Erythroblast (primary cell): ENCODE data around the gene IFT57.
A peak's percentile ranks its signal among the peaks of the same experiment; 100 is the strongest.
"Not testable (repeated sequence)": the region's sequence is repeated elsewhere in the genome, so short reads cannot be mapped to it uniquely, and the experiment has no call there.

Experiments
- DNase-seq, 2 experiments: peaks; one replicate each; lab custom pipeline; 2025; lab: John Stamatoyannopoulos, UW
- GATA1 ChIP-seq: IDR thresholded peaks from 2 replicates; pipeline ENCODE4 v1.6.1; 2011; ENCODE audit warnings: low read depth, mild to moderate bottlenecking, control low read depth, low read length, moderate library complexity
- POLR2A ChIP-seq: IDR thresholded peaks from 2 replicates; pipeline ENCODE4 v1.6.1; 2011; ENCODE audit warnings: mild to moderate bottlenecking, low read length

The IFT57 gene

GRCh38 chr3:108171106-108171505 is 51.1 kb downstream of the IFT57 start:
- DNase-seq: peak; percentile 58 to 70
- TF ChIP-seq GATA1 (no peak), POLR2A (no peak)

DNA sequence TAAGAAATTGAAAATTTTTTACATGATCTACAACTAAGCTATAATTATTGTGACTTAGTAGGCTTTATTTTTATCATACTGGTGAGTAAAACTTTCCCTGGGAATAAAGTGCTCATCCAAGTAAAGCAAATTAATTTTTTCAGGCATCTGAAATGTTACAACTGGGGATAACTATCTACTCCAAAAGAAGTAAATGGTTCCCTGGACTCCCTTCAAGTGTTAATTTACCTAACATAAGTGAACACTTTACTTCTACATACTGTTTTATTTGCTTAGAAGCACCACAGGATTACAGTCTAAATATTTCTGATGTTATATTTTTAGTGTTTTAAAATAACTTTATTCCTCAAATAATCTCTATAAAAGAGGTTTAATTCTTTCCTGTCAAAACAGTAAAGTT is 57.8 kb downstream of the IFT57 start:
- DNase-seq: no peak
- TF ChIP-seq GATA1: no peak
- TF ChIP-seq POLR2A: no peak

GRCh38 chr3:108159865-108160264 is 62.4 kb downstream of the IFT57 start:
- no peak for TF ChIP-seq POLR2A
- no peak for TF ChIP-seq GATA1
- no peak for DNase-seq

GRCh38 chr3:108159105-108159504 is 63.1 kb downstream of the IFT57 start:
- no peak for DNase-seq
- TF ChIP-seq POLR2A (no peak), GATA1 (no peak)

DNA sequence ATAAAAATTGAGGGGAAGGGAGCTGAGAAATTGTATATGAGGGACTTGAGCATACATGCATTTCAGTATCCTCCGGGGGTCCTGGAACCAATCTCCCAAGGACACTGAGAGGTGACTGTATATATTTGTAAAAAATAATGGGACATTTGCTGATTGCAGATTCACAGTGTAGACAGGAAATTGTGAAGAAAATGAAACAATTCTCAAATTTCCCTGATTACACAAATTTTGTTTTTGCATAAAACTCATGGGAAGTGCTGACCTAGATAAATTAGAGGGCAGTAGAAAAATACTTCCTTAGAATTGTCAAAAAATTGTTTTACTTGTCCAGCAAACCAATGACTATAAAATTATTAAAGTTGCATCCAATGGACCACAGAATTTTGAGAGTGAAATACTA is 64.0 kb downstream of the IFT57 start:
- TF ChIP-seq GATA1 (no peak), POLR2A (no peak)
- no peak for DNase-seq

GRCh38 chr3:108157273-108157672 is 65.0 kb downstream of the IFT57 start:
- DNase-seq: no peak

DNA sequence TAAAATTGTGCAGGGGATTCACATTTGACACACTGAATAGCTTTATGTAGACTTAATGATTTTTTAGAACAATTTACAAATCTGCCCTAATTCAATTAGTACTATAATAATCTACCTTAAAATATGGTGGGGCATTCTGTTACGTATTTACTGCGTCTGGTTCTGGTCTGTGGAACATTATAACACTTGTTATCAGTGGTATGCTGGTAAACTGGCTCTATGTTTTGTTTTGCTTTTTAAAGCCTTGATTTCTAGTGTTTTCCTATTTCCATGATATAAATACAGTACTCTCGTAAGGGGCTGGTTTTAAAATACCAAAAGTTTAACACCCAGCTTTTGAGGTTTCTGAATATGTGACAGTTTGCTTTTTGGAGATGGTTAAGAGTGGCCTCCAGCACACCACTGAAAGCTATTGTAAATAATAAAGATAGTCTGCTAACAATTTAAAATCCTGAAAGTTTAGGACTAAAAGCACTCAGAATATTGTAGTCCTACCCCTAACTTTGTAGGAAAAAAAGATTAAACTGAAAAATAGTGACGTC is 65.8 kb downstream of the IFT57 start:
- TF ChIP-seq GATA1: no peak
- no peak for TF ChIP-seq POLR2A
- DNase-seq: no peak

More at GRCh38 chr3:108157273-108157672, 65.0 kb downstream of the IFT57 start:
- TF ChIP-seq GATA1: no peak
- TF ChIP-seq POLR2A: no peak

DNA sequence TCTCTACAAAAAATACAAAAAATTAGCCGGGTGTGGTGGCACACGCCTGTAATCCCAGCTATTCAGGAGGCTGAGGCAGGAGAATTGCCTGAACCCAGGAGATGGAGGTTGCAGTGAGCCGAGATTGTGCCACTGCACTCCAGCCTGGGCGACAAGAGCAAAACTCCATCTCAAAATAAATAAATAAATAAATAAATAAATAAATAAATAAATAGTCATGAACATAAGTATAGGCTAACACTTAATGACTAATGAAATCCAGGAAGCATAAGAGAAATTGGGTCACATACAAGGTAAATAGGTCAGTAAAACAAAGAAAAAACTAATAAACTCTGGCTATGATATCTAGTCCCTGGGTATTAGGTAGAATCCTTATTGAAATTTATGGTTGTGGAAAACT is 66.6 kb downstream of the IFT57 start:
- DNase-seq: not testable (repeated sequence)

- DNase-seq: peak; percentile 77
- TF ChIP-seq GATA1: no peak
- TF ChIP-seq POLR2A: no peak
These were observed 68.7 kb downstream of the IFT57 start for GRCh38 chr3:108153451-108153981.

DNA sequence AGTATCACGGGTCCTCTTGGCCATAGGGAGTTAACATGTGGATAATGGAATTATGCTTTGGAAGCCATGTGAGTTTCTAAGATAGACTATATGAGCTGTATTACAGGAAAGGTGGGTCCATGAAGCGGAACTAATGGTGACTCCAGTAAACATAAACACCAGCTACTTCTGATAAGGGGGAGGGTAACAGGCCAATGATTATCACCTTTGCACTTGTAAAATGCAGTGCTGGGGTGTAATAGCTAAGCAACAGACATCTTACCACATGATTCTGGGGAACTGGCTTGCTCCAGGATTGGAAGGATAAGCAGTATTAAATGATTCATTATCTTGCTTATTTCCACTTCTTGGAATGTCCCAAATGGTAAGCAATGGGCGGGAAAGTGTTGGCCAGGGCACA is 70.0 kb downstream of the IFT57 start:
- DNase-seq: peak; percentile 21 to 23
- TF ChIP-seq POLR2A (no peak), GATA1 (no peak)

- TF ChIP-seq GATA1 (no peak), POLR2A (peak; percentile 89)
- DNase-seq: peak; percentile 66 to 80
These were observed 72.0 kb downstream of the IFT57 start for GRCh38 chr3:108150200-108150599.

GRCh38 chr3:108146139-108146538 is 76.1 kb downstream of the IFT57 start:
- TF ChIP-seq GATA1 (no peak), POLR2A (no peak)
- no peak for DNase-seq

- DNase-seq: peak in 1 of 2 experiments; percentile 29
- TF ChIP-seq POLR2A (no peak), GATA1 (no peak)
These were observed 76.6 kb downstream of the IFT57 start for GRCh38 chr3:108145578-108145977.

GRCh38 chr3:108137460-108137814 is 84.8 kb downstream of the IFT57 start:
- DNase-seq: no peak
- TF ChIP-seq GATA1 (no peak), POLR2A (no peak)
